Measurements from ENCODE around the gene UBAP2.

- TF ChIP-seq EZH2 (IDR thresholded peaks at IDR 0.05) (no peak), POLR2AphosphoS5 (IDR thresholded peaks at IDR 0.05; ENCODE audit: borderline replicate concordance, low read depth, low read length) (no peak)
Measured at GRCh38 chr9:33913541-33913940, 135.1 kb downstream of the UBAP2 start.
